Measurements from ENCODE around the gene VSIG8.

DNA sequence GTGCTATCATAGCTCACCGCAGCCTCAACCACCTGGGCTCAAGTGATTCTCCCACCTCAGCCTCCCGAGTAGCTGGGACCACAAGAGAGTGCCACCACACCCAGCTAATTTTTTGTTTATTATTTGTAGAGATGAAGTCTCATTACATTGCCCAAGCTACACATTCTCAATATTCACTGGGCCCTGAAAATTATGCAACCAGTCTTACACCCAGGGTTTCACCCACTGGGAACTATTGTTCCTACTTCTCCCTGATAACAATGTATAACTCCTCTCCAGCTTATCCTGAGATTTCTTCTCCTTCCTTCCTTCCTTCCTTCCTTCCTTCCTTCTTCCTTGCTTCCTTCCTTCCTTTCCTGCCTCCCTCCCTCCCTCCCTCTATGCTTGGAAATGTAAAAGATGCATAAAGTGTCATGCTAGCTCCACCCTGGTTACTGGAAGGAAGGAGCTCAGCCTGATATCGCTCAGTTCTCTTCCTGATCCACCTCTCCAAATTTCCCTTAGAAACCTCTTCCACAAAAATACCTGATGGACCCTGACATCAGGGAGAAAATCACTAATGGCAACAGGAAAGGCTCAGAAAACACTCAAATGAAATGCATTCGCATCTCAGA lies 11.2 kb upstream of the VSIG8 start:
- no peak for TF ChIP-seq CTCF (IDR thresholded peaks at IDR 0.05; ENCODE audit: low read depth, low read length)
- no peak for TF ChIP-seq EZH2phosphoT487 (IDR thresholded peaks at IDR 0.05; ENCODE audit: low read depth)

All from OCI-LY3 (cell line).